Measurements from ENCODE around the gene FHAD1.

Gene FHAD1

DNA sequence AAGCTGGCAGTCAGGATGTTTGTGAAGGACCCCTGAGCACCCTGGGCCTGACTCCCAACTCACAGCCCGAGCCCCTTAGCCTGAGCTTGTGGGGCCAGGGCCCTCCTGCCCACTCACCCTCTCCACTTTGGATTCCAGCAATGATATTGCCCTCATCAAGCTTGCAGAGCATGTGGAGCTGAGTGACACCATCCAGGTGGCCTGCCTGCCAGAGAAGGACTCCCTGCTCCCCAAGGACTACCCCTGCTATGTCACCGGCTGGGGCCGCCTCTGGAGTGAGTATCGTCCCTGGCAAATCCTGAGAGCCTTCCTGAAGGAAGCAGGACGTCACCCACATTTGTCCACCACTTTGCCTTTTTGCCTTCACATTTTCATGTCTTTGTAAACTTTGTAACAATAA lies 196.3 kb downstream of the FHAD1 start:
- peaks cover 3% of the 10 kb centered on the region; the same call in 1 of the 2 replicates for H3K27me3 ChIP-seq (ENCODE audit: control insufficient read depth, low read length)
- no peak overlapping the region for H3K27ac ChIP-seq (ENCODE audit: low read depth, low read length)
- H3F3A ChIP-seq (ENCODE audit: control insufficient read depth, insufficient read depth) = no peaks in the 10 kb centered on the region
- H3K4me2 ChIP-seq (ENCODE audit: low read length) = no peak overlapping the region
- H3K4me3 ChIP-seq (ENCODE audit: low read length) = no peak overlapping the region
- H3K4me1 ChIP-seq (ENCODE audit: control insufficient read depth, low read length) = no peaks in the 10 kb centered on the region
- no peaks in the 10 kb centered on the region for H3K9me3 ChIP-seq (ENCODE audit: control insufficient read depth, insufficient read depth, low read length)
- TF ChIP-seq, protein P1, sequence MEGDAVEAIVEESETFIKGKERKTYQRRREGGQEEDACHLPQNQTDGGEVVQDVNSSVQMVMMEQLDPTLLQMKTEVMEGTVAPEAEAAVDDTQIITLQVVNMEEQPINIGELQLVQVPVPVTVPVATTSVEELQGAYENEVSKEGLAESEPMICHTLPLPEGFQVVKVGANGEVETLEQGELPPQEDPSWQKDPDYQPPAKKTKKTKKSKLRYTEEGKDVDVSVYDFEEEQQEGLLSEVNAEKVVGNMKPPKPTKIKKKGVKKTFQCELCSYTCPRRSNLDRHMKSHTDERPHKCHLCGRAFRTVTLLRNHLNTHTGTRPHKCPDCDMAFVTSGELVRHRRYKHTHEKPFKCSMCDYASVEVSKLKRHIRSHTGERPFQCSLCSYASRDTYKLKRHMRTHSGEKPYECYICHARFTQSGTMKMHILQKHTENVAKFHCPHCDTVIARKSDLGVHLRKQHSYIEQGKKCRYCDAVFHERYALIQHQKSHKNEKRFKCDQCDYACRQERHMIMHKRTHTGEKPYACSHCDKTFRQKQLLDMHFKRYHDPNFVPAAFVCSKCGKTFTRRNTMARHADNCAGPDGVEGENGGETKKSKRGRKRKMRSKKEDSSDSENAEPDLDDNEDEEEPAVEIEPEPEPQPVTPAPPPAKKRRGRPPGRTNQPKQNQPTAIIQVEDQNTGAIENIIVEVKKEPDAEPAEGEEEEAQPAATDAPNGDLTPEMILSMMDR (IDR thresholded peaks at IDR 0.05; ENCODE audit: low read depth, low read length, poor library complexity, severe bottlenecking) = no peak
- TF ChIP-seq EZH2phosphoT487 (IDR thresholded peaks at IDR 0.05; ENCODE audit: borderline replicate concordance, low read length) = no peak
- no peaks in the 10 kb centered on the region for H3K36me3 ChIP-seq (ENCODE audit: control insufficient read depth, low read length)
- no peaks in the 10 kb centered on the region for H3K9me2 ChIP-seq (replicated peaks; ENCODE audit: control insufficient read depth, low read length)
- H4K20me1 ChIP-seq (ENCODE audit: control insufficient read depth, insufficient read depth, low read depth, low read length) = no peaks in the 10 kb centered on the region
- no peaks in the 10 kb centered on the region for H3K79me2 ChIP-seq (ENCODE audit: control insufficient read depth, low read length)

DNA sequence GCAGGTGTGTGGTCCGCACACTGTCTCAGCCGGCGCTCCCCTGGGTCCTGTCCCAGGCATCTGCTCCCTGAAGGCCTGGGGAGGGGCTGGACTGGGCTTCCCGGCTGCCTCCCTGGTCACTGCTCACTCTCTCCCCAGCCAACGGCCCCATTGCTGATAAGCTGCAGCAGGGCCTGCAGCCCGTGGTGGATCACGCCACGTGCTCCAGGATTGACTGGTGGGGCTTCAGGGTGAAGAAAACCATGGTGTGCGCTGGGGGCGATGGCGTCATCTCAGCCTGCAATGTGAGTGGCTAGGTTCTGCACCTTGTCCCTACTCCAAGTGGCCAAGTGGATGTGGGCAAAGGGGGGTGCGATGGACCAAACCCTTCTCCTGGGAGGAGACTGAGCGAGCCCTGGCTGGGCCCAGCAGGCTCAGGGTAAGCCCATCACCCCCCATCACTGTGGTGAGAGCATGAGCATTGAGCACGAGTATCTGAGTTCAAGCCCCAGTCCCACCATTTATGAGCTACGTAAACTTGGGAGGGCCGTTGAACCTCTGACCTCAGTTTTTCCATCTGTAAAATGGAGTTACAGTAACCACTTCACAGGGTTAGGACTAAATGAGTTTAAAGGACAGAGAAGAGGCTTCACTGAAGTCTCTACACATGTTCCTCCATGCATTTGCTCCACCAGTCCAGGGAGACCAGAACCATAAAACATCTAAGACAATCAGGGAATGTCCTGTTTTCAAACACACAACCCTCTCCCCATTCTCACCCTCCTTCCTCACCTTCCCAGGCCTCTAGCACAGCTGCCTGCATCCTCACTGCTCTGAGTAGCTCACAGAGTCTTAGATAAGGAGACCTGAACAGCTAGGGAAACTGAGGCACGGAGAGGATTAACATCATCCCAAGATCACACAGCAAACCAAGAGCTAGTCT lies 197.7 kb downstream of the FHAD1 start:
- no peak for TF ChIP-seq EZH2phosphoT487 (IDR thresholded peaks at IDR 0.05; ENCODE audit: borderline replicate concordance, low read length)
- TF ChIP-seq, protein P1 (IDR thresholded peaks at IDR 0.05; ENCODE audit: low read depth, low read length, poor library complexity, severe bottlenecking) = no peak
- Histone ChIP-seq H3K4me3 (ENCODE audit: low read length) (no peak overlapping the region), H3K9me3 (ENCODE audit: control insufficient read depth, insufficient read depth, low read length) (no peaks in the 10 kb centered on the region), H3K4me2 (ENCODE audit: low read length) (no peak overlapping the region), H4K20me1 (ENCODE audit: control insufficient read depth, insufficient read depth, low read depth, low read length) (no peaks in the 10 kb centered on the region), H3F3A (ENCODE audit: control insufficient read depth, insufficient read depth) (no peaks in the 10 kb centered on the region), H3K36me3 (ENCODE audit: control insufficient read depth, low read length) (no peaks in the 10 kb centered on the region), H3K4me1 (ENCODE audit: control insufficient read depth, low read length) (no peaks in the 10 kb centered on the region), H3K9me2 (replicated peaks; ENCODE audit: control insufficient read depth, low read length) (no peaks in the 10 kb centered on the region), H3K79me2 (ENCODE audit: control insufficient read depth, low read length) (no peaks in the 10 kb centered on the region), H3K27ac (ENCODE audit: low read depth, low read length) (no peak overlapping the region), H3K27me3 (ENCODE audit: control insufficient read depth, low read length) (peaks cover 3% of the 10 kb centered on the region; the same call in 1 of the 2 replicates)

DNA sequence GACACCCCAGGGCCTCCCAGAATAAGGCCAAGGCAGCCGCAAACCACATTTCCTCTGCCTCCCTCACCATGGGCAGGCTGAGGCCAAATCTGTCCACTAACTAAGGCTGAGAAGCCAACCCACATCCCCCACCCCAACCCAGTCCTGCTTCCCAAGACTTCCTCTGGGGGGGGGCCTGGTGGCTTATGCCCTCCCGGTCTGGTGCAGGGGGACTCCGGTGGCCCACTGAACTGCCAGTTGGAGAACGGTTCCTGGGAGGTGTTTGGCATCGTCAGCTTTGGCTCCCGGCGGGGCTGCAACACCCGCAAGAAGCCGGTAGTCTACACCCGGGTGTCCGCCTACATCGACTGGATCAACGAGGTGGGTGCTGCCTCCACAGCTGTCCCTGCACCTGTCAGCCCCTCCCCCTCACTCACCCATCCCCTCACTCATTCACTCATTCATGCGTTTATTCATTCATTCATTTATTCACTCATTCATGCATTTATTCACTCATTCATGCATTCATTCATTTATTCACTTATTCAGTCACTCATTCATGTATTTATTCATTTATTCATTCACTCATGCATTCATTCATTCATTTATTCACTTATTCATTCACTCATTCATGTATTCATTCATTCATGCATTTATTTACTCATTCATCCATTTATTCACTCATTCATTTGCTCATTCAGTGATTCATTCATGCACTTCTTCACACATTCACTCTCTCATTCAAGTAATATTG lies 198.5 kb downstream of the FHAD1 start:
- TF ChIP-seq, protein P1 (IDR thresholded peaks at IDR 0.05; ENCODE audit: low read depth, low read length, poor library complexity, severe bottlenecking) = no peak
- no peak for TF ChIP-seq EZH2phosphoT487 (IDR thresholded peaks at IDR 0.05; ENCODE audit: borderline replicate concordance, low read length)
- Histone ChIP-seq H3K4me1 (ENCODE audit: control insufficient read depth, low read length) (no peaks in the 10 kb centered on the region), H4K20me1 (ENCODE audit: control insufficient read depth, insufficient read depth, low read depth, low read length) (no peaks in the 10 kb centered on the region), H3K27me3 (ENCODE audit: control insufficient read depth, low read length) (peaks cover 3% of the 10 kb centered on the region; the same call in 1 of the 2 replicates), H3K9me2 (replicated peaks; ENCODE audit: control insufficient read depth, low read length) (no peaks in the 10 kb centered on the region), H3K9me3 (ENCODE audit: control insufficient read depth, insufficient read depth, low read length) (no peaks in the 10 kb centered on the region), H3K4me3 (ENCODE audit: low read length) (no peak overlapping the region), H3F3A (ENCODE audit: control insufficient read depth, insufficient read depth) (no peaks in the 10 kb centered on the region), H3K4me2 (ENCODE audit: low read length) (no peak overlapping the region), H3K36me3 (ENCODE audit: control insufficient read depth, low read length) (no peaks in the 10 kb centered on the region), H3K79me2 (ENCODE audit: control insufficient read depth, low read length) (no peaks in the 10 kb centered on the region), H3K27ac (ENCODE audit: low read depth, low read length) (no peak overlapping the region)
